ENCODE data around the gene RGS4.

Gene RGS4

GRCh38 chr1:163072658-163073057 is 3.5 kb downstream of the RGS4 start:
- Histone ChIP-seq H3K9me2 (replicated peaks; ENCODE audit: low read depth, low read length) (no peaks in the 10 kb centered on the region), H3K4me2 (ENCODE audit: low read depth, low read length, poor library complexity, severe bottlenecking) (no peak overlapping the region), H3K79me2 (ENCODE audit: insufficient read depth, low read length) (no peaks in the 10 kb centered on the region), H2AFZ (ENCODE audit: low read length) (no peak overlapping the region), H3F3A (ENCODE audit: low read depth) (no peaks in the 10 kb centered on the region), H4K20me1 (ENCODE audit: insufficient read depth, low read length, poor library complexity, severe bottlenecking) (no peaks in the 10 kb centered on the region), H3K9me3 (ENCODE audit: insufficient read depth, low read depth, low read length) (no peaks in the 10 kb centered on the region), H3K4me3 (ENCODE audit: low read length, poor library complexity, severe bottlenecking) (no peak overlapping the region), H3K4me1 (ENCODE audit: insufficient read depth, low read length, poor library complexity, severe bottlenecking) (no peaks in the 10 kb centered on the region), H3K27me3 (ENCODE audit: insufficient read depth, low read length, poor library complexity, severe bottlenecking) (no peaks in the 10 kb centered on the region), H3K36me3 (ENCODE audit: insufficient read depth, low read length) (no peaks in the 10 kb centered on the region), H3K9ac (ENCODE audit: low read depth, low read length, poor library complexity, severe bottlenecking) (no peak overlapping the region)
- TF ChIP-seq, protein P1, sequence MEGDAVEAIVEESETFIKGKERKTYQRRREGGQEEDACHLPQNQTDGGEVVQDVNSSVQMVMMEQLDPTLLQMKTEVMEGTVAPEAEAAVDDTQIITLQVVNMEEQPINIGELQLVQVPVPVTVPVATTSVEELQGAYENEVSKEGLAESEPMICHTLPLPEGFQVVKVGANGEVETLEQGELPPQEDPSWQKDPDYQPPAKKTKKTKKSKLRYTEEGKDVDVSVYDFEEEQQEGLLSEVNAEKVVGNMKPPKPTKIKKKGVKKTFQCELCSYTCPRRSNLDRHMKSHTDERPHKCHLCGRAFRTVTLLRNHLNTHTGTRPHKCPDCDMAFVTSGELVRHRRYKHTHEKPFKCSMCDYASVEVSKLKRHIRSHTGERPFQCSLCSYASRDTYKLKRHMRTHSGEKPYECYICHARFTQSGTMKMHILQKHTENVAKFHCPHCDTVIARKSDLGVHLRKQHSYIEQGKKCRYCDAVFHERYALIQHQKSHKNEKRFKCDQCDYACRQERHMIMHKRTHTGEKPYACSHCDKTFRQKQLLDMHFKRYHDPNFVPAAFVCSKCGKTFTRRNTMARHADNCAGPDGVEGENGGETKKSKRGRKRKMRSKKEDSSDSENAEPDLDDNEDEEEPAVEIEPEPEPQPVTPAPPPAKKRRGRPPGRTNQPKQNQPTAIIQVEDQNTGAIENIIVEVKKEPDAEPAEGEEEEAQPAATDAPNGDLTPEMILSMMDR (conservative IDR thresholded peaks at IDR 0.05; ENCODE audit: low read length): no peak
- no peak for TF ChIP-seq EZH2phosphoT487 (IDR thresholded peaks at IDR 0.05; ENCODE audit: borderline replicate concordance)

DNA sequence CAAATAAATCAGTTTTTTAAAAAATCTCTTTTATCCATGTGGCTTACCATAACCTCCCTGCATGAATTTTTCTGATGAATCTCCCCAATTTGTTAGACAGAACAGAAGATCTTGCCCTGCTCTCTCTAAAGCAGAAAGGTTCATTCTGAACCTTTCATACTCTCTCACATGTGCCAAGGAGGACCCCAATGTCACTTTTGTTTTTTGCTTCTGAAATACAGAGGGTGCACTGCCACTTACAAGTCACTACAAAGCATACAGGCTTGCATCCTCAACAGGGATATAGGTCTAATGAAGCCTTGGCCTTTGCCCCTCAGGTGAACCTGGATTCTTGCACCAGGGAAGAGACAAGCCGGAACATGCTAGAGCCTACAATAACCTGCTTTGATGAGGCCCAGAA is 4.8 kb downstream of the RGS4 start:
- no peaks in the 10 kb centered on the region for H3K4me1 ChIP-seq (ENCODE audit: insufficient read depth, low read length, poor library complexity, severe bottlenecking)
- H3K36me3 ChIP-seq (ENCODE audit: insufficient read depth, low read length): no peaks in the 10 kb centered on the region
- H3K79me2 ChIP-seq (ENCODE audit: insufficient read depth, low read length): no peaks in the 10 kb centered on the region
- H4K20me1 ChIP-seq (ENCODE audit: insufficient read depth, low read length, poor library complexity, severe bottlenecking): no peaks in the 10 kb centered on the region
- no peak overlapping the region for H3K4me3 ChIP-seq (ENCODE audit: low read length, poor library complexity, severe bottlenecking)
- no peak overlapping the region for H2AFZ ChIP-seq (ENCODE audit: low read length)
- H3K9me2 ChIP-seq (replicated peaks; ENCODE audit: low read depth, low read length): no peaks in the 10 kb centered on the region
- TF ChIP-seq EZH2phosphoT487 (IDR thresholded peaks at IDR 0.05; ENCODE audit: borderline replicate concordance): no peak
- TF ChIP-seq, protein P1 (conservative IDR thresholded peaks at IDR 0.05; ENCODE audit: low read length): no peak
- H3K27me3 ChIP-seq (ENCODE audit: insufficient read depth, low read length, poor library complexity, severe bottlenecking): no peaks in the 10 kb centered on the region
- no peaks in the 10 kb centered on the region for H3K9me3 ChIP-seq (ENCODE audit: insufficient read depth, low read depth, low read length)
- H3K9ac ChIP-seq (ENCODE audit: low read depth, low read length, poor library complexity, severe bottlenecking): no peak overlapping the region
- H3F3A ChIP-seq (ENCODE audit: low read depth): no peaks in the 10 kb centered on the region
- H3K4me2 ChIP-seq (ENCODE audit: low read depth, low read length, poor library complexity, severe bottlenecking): no peak overlapping the region

GRCh38 chr1:163074716-163075284 is 5.6 kb downstream of the RGS4 start:
- no peak for TF ChIP-seq EZH2phosphoT487 (IDR thresholded peaks at IDR 0.05; ENCODE audit: borderline replicate concordance)
- TF ChIP-seq, protein P1 (conservative IDR thresholded peaks at IDR 0.05; ENCODE audit: low read length): no peak

More at GRCh38 chr1:163074716-163075284, 5.6 kb downstream of the RGS4 start:
- Histone ChIP-seq H3K9ac (ENCODE audit: low read depth, low read length, poor library complexity, severe bottlenecking) (no peak overlapping the region), H4K20me1 (ENCODE audit: insufficient read depth, low read length, poor library complexity, severe bottlenecking) (no peaks in the 10 kb centered on the region), H3K27me3 (ENCODE audit: insufficient read depth, low read length, poor library complexity, severe bottlenecking) (no peaks in the 10 kb centered on the region), H3K4me2 (ENCODE audit: low read depth, low read length, poor library complexity, severe bottlenecking) (no peak overlapping the region), H3K4me1 (ENCODE audit: insufficient read depth, low read length, poor library complexity, severe bottlenecking) (no peaks in the 10 kb centered on the region), H3K36me3 (ENCODE audit: insufficient read depth, low read length) (no peaks in the 10 kb centered on the region), H3F3A (ENCODE audit: low read depth) (no peaks in the 10 kb centered on the region), H3K9me3 (ENCODE audit: insufficient read depth, low read depth, low read length) (no peaks in the 10 kb centered on the region), H3K4me3 (ENCODE audit: low read length, poor library complexity, severe bottlenecking) (no peak overlapping the region), H3K9me2 (replicated peaks; ENCODE audit: low read depth, low read length) (no peaks in the 10 kb centered on the region), H2AFZ (ENCODE audit: low read length) (no peak overlapping the region), H3K79me2 (ENCODE audit: insufficient read depth, low read length) (no peaks in the 10 kb centered on the region)
